ENCODE measurements around the gene ADCYAP1R1.
A peak's percentile ranks its signal among the peaks of the same experiment; 100 is the strongest.

The ADCYAP1R1 gene

DNA sequence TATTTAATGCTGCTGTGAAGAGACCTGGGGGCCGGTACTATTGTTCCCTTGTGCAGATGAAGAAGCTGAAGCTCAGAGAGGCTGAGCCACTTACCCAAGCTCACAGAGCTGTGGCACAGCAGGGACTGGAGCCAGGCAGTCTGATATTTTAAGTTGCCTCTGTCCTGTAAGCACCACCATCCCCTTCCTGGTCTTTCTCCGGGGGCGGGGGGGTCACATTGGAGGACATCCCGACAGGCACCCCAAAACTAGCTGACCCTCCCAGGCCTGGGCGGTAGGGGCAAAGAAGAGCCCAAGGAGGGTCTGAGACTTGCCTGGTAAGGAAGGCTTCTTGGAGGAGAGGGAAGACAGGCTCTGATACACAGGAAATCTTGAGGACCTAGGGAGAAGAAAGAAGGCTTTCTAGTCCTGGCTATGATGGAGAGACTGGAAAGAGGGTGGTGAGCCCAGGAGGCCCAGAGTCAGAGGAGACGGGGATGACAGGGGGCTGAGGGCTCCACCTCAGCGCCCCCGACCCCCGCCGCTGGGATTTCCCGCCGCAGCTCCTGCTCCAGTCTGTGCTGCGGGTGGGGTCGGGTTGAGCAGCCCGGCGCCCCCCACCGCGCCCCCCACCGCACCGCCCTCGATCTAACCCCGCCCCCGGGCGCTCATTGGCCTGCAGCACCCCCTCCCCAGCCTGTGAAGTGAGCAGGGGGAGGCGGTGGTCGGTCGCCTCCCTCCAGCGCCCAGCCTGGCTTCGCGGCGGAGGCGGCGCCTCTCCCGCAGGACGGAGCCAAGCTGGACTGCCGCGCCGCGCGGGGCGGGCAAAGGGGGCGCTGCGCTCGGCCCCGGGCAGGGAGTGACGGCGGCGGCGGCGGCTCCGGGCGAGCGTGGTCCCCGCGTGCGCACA is at the start of gene ADCYAP1R1:
TSS of gene ADCYAP1R1 (plus strand) at position 711 of the 889 bp plus-strand sequence. CDS start 10,957 bp downstream, outside the sequence.
- DNase-seq, result peak; percentile 75

DNA sequence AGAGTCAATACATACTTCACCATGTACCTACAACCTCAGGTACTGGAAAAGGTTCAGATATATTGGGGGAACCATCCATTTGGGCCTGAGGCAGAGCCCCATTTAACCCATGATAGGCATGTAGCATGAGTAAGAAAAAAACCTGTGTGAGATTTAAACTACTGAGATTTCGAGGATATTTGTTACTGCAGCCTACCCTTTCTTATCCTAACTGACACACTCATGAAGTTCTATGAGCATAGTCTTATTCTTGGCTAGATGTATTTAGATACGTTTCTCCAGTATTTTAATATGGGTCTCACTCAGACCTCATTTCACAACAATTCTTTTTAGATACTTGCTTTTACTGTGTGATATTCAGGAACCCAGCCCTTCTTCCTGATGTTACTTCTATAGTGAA is 49.0 kb upstream of the ADCYAP1R1 start:
- DNase-seq, result no peak

- DNase-seq, result no peak
These were observed 48.4 kb upstream of the ADCYAP1R1 start for GRCh38 chr7:31003721-31004120.

- DNase-seq, result no peak
These were observed 47.7 kb upstream of the ADCYAP1R1 start for GRCh38 chr7:31004393-31004792.

DNA sequence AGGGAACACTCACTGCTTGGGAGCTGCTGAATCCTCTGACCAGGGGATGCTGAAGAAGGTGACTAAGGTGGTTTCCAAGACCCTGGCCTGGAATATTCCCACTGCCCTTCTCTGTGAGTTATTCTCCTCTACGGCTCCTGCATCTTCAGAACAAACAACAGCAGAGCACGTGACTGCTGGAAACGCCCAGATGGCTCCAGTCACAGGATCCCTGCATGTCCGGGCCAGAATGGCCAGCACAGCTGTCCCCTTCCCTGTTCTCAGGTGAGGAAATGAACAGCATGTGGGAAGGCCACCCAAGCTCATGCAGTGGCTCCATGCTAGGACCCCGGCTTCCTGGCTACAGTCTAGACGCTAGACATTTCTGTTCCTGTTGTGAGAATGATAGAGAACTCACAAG is 45.3 kb upstream of the ADCYAP1R1 start:
- DNase-seq, result no peak

- no peak for DNase-seq
These were observed 44.5 kb upstream of the ADCYAP1R1 start for GRCh38 chr7:31007634-31008033.

DNA sequence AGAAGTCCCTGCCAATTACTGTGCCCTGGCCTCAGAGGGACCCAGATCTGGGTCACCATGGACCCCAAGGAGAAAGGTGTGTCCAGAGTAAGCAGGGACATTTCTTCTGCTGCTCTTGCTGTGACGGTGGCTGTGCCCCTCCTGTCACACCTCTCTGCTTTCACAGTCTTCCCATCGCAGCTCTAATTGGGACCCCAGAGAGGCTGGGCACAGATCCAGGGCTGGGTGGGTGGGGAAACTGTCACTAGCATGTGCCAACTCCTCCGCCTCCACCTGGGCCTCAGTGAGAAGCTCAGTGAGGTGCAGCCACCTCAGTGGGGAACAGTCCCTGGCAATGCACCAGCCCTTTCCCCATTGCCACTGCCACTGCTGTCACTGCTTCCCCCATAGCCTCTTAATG is 37.3 kb upstream of the ADCYAP1R1 start:
- DNase-seq, result no peak

DNA sequence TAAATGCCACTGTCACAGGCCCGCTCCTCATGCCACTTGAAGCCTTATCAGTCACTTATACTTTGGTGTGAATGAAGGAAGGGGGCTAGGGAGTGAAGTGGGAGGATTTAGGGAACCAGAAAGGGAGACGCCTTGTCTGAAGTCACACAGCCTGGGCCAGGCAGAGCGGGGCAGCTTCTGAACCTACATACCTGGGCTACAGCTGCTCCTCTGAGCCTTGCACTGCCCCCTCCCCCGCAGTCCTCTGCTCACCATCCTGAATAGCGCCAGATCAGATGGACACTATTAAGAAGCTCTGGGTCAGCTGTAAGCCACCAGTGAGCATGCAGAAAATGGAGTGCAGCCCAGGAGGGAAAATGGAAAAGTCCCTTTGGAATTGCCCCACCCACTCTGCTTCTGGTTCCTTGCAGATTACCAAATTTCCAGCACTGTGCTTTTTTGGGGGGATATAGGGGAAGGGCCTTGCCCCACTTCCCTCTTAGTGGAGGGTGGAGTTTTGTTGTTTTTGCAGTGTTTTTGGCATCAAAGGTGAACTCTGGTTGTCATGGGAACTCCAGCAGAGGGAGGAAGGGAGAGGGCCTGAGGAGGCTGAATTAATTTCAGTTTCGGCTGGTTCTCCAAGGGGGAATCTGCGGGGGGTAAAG is 35.0 kb upstream of the ADCYAP1R1 start:
- no peak for DNase-seq

- DNase-seq, result no peak
These were observed 34.4 kb upstream of the ADCYAP1R1 start for GRCh38 chr7:31017721-31018120.

- no peak for DNase-seq
These were observed 32.6 kb upstream of the ADCYAP1R1 start for GRCh38 chr7:31019509-31019908.

- no peak for DNase-seq
These were observed 31.9 kb upstream of the ADCYAP1R1 start for GRCh38 chr7:31020161-31020560.

DNA sequence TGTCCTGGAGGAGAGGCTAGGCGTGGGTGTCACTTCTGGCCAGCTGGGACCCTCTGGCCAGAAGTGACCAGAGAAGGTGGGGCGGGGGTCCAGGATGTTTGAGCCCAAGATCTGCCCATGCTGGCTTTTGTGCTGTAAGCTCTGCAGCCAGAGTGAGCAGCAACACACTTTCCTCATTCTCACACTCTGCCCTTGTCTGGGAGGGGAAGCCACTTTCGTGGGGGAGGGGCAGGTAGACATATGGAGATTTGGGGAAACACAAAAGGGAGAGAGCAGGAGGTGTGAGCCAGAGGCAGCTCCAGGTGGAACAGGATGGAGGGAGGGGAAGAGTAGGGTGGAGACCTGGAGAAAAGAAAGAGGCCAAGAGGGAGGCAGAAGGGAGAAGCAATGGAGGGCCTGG is 31.5 kb upstream of the ADCYAP1R1 start:
- no peak for DNase-seq

- no peak for DNase-seq
These were observed 30.0 kb upstream of the ADCYAP1R1 start for GRCh38 chr7:31022117-31022516.

DNA sequence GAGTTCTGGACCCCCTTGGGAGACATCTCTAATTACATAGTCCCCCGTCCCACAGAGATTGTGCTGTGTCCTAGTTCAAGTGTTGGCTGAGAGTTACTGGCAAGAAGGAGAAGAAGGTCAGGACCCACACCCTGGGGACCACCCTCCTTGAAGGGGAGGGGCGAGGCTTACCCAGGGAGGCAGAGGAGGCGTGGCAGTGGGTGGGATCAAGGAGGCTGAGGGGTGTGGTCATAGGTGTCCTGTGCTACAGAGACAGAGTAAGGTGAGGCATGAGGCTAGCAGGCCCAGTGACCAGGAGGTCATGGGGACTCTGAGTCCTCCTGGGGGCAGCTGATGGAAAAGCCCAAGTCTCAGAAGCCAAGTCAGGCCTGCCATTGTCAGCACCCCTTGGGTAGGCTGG is 29.4 kb upstream of the ADCYAP1R1 start:
- no peak for DNase-seq

- no peak for DNase-seq
These were observed 28.2 kb upstream of the ADCYAP1R1 start for GRCh38 chr7:31023877-31024276.

- no peak for DNase-seq
These were observed 24.7 kb upstream of the ADCYAP1R1 start for GRCh38 chr7:31027161-31027965.

DNA sequence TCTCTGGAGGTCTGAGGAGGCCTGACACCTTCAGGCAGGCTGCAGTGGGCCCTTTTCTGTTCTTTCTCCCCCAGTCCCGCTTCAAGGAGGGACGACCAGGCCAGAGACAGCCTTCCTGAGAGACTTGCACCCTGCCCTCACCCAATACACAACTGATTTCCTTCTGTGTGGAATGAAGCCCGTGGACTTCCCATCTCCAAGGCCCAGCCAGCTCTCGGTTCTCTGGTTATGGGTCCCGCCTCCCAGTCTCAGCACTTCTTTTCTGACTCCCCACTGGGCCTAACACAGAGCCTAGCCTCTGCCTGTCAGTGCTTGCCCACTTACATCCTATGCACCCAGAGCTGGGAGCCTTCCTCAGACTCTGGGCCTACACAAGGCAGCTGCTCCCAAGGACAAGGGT is 24.1 kb upstream of the ADCYAP1R1 start:
- DNase-seq, result no peak

DNA sequence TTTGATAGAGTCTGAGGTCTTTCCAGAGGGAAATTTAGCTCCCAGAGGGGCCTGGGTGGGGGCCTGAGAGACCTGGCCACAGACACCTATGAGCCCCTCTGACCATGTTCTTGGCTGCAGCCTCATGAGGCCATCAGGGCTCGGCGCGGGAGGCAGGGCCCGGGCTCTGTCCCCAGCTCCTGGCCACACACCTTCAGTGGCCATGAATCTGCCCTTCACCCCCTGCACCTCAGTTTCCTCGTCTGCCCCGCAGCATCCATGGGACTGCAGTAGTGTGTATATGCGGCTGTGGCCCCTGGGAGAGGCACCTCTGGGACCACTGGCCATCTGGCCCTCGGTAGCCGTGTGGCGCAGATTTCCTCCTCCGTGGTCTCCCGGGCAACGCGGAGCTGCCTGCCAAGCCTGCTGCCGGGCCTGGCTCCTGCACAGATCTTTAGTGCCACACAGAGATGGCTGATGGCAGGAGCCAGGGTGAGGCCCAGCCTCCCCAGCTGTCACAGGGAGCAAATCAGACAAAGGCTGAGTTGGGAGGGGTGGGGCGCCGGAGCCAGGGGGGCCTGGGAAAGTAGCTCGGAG is 23.6 kb upstream of the ADCYAP1R1 start:
- peak; percentile 15 for DNase-seq

DNA sequence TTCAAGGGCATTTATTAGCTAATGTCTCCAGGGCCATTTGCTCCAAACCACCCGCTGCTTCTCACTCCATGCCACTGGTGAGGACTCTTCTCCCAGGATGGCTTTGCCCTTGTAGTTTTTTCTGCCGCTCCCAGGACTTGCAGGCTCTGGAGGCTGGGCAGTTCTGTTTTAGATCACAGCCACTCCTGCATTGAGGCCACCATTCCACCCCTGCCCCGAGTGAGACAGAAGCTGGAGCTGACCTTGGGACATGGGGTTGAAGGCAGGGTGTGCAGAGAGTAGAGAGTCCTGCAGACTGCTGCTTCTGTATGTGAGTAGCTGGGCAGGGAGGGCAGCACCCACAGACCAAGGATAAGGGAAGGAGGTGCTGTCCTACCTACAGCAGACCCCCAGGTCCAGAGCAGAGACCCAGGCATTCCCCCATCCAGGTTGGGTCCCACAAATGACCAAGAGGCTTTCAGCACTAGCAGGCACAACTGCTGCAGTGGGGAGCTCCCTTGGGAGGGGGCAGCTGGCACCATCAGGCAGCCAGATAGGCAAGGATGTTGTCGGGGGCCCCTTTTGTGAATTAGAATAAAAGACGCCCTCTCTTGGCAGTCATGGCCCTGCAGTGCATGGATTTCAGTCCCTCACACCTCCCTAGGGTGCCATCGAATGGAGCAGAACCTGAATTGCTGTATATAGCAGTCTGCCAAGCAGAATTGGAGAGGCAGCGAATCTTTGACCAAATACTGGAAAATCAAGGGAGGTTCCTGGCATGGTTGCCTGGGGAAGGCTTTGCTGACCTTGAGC is 22.7 kb upstream of the ADCYAP1R1 start:
- DNase-seq, result no peak

DNA sequence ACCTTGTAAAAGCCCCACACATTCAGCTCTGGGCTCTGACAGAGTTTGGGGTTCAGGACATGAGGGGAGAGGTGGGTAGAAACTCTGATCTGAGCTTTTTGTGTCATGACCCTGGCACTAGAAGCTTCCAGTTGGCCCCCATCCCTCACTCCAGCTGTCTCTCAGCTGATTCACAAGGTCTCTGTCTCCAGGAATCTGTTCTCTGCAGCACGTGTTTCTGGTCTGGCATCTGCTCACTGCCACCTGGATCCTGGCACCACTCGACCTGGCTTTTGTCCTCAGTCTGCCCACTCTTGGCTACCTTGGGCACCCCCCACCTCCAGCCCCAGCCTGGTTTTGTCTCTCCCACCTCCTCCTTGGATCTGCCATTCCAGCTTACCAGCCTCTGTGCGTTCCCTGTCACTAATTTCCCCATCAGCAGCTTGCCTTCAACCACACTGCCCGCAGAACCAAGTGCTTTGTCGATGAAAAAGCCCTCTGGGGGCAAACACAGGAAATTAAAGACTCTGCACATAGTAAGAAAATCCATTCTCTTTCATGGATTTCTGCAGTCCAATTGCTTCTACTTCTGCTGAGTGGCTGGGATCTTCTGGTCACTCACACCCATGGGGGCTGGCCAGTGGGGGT is 18.3 kb upstream of the ADCYAP1R1 start:
- DNase-seq, result no peak

GRCh38 chr7:31036924-31037323 is 15.2 kb upstream of the ADCYAP1R1 start:
- no peak for DNase-seq

DNA sequence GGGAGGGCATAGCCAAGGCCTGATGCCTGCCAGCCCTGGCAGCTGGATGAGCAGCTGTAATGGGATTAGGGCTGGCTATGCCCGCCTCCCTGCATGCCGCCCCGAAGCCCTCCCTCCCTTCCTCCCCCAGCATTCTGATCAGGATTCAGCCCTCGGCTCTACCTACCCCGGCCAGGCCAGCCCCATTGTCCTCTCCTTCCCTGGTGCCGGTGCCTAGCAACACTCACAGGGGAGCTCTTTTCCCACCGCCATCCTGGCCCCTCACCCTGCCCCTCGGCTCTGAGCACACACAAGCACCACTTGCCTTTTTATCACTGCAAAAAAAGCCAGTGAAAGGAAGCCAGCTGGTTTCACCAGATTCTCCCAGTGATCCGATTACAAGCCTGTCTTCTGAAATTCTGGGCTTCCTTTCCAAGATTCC is 9.0 kb upstream of the ADCYAP1R1 start:
- peak; percentile 54 for DNase-seq

All from midbrain (tissue), 1 donor.